ENCODE results near the gene FARP1.

FARP1 gene

DNA sequence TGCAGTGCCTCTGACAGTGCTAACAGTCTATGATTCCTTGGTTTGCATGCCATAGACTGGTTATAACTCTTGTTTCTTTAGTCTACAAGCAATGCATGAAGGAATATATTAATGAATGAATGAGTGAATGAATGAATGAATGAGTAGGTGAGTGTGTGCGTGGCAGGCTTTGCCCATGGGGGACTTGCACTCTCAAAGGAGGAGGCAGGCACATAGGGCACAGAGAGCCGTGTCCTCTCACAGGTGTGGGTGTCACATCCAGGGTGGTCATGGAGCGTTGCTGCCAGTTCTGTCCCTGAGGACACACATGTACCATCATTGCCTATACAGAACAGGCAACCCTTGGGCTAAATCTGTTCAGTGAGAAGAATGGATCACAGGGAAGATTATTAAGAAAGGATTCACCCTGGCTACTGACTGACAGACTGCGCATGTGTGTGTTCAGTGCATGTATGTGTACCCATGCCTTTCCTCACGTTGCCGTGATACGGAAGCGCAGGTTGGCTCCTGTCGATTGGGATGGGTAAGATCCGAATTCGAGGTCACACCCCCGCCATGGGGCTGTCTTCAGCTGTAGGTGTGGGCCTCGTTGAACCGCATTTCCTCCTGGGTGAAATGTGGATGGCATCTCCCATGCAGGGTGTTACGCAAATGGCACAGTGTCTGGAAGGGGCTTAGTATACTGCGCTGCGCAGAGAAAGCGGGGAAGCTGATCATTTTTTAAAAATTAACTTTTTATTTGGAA lies 272.6 kb downstream of the FARP1 start:
- no peak for DNase-seq (ENCODE audit: low read depth, low spot score)

DNA sequence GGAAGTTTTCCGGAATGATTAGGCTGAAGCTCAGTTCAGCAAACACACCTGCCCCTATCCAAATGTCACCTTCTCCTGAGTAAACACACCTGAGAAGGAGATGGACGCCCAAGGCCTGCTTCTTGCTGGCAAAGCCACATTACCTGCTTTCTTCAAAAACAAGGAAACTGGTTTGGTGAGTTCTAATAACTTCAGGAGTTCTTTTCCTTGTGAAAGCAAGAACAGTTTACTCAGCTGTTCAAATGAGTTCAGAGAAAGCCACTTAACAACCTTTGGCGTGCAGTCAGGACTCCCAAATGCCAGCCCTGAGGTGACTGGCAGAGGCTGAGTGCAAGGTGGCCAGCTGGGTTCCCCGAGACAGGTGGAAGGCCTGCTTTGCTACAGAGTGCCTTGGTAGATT lies 273.5 kb downstream of the FARP1 start:
- no peak for DNase-seq (ENCODE audit: low read depth, low spot score)

DNA sequence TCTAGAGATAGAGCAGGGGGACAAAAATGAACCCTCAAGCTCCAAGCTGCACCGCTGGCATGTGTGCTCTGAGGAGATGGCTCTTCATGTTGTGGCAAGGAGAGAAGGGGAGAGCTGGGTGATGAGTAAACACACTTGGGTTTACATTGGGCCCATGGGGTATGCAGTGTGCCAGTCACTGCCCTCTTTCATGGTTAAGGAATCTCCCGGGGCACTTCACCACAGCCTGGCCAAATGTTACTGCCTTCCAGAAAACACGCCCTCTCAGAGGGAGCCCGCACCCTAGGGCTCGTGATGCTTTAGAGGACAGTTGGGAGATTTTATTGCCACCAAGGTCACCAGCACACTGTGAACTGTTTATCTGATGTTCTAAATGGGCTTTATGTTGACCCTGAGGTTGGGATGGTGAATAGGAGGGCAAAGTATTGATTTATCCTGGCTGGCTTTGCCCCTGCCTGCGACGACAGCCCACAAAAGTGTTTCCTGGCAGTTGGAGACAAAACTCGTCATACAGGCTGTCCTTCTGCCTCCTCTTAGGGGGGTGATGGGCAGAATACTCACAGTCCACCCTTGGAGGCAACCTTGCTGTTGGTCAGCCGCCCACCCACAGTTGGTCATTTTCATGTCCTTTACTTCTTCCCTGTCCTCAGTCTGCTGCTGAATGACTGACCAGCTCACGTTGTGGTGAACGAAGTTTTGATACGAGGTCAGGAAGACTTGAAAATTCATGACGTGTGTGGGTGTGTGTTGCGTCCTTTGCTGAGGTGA lies 277.1 kb downstream of the FARP1 start:
- no peak for DNase-seq (ENCODE audit: low read depth, low spot score)

DNA sequence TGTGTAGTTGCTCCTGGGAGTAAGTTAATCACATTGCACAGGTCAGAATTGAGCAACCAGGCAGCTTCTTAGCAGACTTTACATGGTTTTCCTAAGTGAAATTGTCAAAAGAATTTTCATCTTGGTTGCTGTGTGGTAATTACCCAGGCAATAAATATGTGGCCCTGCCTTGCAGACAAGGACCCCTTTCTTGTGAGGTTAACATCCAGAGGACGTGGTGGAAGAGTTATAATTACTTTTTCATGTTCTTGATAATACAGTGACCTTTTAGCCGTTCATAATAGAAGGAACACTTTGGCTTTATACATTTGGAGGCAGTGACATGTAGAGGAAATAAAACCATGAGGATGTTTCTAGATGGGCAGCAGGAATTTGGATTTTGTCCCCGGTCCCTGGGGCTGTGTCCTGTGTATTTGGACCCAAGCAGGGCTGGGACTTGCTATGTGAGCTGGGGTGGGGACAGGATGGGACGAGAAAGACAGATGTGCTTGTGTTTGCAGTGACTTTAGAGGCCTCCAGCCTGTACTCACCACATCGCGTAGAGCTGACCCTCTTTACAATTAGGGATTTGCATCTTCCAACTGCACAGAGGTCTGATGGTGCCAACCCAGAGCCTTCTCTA lies 277.8 kb downstream of the FARP1 start:
- no peak for DNase-seq (ENCODE audit: low read depth, low spot score)

DNA sequence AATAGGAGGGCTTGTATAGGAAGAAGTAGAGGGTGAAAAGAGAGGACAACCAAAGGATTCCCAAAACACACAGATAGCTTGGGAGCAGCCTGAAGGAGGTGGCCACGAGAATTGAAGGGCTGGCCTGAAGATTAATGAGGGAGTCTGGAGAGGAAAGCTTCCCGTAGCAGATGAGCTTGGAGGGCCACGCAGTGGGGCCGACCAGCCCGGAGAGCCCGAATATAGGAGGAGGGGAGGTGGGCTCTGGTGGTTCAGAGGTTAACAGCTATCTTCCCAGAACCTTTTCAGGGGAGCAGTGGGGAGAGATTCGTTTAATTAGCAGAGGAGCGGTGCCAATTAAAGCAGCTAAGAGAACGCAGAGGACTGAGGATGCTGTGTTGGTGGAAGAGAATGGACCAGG lies 279.2 kb downstream of the FARP1 start:
- DNase-seq (ENCODE audit: low read depth, low spot score), result no peak

DNA sequence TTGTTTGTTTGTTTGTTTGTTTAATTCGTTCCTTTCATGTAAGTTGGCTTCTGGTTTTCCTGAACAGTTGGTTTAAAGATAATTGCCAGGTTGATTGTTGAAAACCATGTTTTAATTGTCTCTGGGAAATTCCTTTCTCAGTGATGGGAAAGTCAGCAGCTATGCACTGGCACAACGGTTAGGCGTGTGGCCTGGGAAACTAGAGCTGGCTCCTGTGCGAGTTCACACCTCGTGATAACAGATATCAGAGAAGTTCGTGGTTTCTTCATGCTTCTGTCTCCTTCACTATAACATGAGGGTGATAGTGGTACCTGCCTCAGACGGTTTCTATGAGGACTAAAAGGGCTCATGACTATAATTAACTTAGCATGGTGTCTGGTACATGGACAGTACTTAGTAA lies 280.5 kb downstream of the FARP1 start:
- no peak for DNase-seq (ENCODE audit: low read depth, low spot score)

DNA sequence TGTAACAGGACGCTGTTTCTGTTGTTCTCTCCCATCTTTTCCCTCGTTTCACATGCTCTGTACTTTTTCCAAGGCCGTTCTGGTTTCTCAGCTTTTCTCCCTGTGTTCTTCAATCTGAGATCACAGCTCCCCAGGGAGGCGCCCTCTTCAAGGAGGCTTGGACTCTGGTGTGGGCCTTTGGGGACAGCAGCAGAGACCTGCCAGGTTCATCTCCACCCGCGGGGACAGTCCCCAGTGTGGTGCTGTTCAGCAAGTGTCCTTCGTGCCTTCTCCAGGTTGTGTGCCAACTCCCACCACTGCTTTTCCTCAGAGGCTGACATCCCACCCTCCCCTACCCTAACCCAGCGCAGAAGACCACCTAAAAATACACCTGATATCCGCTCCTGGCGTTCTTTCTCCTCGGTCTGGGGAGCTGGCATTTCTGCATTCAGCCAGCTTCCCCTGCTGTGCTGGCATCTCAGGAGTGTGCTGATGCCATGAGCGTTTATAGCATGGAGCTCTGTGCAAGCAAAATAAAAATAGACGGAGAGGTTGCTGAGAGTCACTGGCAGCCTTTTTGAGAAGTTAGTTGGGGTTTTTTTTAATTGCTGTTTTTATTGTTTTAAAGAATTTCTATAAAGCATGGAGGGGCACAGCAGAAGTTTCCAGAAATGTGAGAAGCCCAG lies 284.6 kb downstream of the FARP1 start:
- DNase-seq (ENCODE audit: low read depth, low spot score), result no peak

DNA sequence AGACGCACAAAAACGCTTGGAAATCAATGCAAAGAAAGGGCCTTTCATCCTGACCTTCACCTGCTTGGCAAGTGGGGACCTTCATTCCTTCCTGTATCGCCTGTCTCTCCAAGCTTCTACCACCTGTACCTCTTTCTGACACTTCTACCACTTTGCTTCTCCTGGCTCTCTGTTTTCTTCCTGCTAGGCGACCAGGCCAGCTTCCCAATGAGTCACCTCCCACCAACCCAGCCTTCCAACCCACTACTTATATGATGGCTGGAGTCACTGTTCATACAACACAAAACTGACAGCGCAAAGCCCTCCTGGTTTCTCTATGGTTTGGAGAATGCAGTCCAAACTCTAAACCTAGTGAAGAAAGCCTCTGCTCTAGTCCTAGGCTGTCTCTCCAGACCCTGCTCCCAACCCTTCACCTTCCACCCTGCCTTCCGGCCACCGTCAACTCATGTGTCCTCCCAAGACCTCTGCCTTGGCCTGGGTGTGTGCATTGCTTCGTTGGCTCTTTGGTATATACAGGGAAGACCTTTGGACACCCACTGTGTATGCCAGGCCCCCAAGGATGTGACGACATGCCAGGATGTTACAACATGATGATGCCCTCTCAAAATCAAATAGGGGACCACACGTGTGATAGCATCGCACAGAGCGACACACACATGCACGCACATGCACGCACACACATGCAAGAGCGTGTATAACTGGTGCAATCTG lies 285.5 kb downstream of the FARP1 start:
- DNase-seq (ENCODE audit: low read depth, low spot score), result no peak

DNA sequence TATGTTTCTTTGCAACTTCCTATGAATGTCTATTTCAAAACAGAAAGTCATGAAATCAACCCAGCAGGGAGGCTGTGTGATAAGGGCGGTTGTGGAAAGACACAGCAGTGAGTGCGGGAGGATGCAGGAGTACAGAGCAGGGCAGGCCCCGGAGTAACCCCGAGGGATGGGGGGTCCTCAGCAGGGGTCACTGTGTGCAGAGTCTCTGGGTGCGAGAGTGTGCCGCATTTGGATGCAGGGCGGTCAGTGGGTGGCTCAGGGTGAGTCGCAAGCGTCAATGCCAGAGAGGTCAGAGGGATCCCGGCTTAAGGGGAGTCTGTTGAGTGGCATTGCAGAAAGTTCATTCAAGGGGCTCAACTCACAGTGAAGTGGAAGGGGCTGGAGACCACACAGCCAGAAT lies 286.2 kb downstream of the FARP1 start:
- no peak for DNase-seq (ENCODE audit: low read depth, low spot score)

DNA sequence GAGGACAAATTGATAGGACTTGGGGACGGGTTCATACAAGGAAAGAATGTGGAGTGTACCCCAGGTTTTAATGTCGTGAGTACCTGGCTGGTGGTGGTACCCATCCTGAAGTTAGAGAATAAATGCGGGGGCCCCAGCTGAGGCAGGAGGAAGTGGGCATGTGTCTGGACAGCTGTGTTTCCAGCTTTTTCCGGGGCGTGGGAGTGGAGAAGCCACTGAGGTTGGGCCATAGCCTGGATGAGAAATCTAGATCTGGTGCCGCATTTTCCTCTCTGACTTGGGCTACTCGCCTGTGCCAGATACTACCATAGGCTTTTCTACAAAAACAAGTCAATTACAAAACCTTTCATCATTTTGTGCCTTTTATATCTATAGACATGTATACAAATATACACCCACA lies 286.6 kb downstream of the FARP1 start:
- no peak for DNase-seq (ENCODE audit: low read depth, low spot score)

DNA sequence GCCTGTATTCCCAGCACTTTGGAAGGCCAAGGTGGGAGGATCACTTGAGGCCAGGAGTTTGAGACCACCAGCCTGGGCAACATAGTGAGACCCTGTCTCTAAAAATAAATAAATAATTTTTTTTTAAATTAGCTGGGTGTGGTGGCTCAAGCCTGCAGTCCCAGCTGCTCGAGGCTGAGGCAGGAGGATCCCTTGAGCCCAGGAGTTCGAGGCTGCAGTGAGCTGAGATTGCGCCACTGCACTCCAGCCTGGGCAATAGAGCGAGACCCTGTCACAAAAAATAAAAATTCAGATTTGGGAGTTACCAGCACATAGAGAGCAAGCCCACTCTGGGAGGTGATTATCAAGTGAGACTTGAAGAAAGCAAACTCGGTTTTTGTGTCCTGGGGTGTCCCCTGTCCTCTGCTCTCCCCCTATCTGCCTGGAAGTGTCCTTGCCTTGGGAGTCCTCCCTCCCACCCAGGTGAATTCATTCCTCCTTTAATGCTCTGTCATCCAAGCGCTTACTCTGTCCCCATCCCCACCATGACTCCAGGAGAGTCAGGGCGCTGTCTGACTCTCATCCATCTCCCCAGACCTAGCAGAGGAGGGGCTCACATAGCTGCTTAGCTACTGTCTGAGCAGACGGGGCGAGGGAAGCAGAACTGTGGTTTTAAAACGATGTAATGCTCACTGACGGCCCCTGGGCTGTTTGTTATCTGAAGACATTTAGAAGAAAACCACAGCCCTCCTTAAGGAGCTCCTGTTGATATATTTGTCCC lies 287.3 kb downstream of the FARP1 start:
- no peak for DNase-seq (ENCODE audit: low read depth, low spot score)

DNA sequence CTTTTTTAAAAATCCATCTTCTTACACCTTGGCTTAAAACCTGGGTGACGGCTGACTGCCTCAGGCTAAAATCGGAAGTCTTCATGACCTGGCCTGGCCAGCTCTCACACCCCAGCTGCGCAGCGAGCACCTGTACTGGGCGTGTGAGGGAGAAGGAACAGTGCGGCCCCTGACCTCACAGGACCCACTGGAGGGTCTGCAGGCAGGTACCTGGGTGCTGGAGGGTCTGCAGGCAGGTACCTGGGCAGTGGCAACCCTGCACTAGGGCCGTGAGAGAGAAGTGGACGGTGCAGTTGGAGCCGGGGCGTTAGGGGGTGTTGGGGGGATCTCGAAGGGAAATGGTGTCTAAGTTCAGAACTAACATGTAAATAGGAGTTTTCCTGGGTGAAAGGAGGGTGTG lies 289.7 kb downstream of the FARP1 start:
- DNase-seq (ENCODE audit: low read depth, low spot score), result no peak

DNA sequence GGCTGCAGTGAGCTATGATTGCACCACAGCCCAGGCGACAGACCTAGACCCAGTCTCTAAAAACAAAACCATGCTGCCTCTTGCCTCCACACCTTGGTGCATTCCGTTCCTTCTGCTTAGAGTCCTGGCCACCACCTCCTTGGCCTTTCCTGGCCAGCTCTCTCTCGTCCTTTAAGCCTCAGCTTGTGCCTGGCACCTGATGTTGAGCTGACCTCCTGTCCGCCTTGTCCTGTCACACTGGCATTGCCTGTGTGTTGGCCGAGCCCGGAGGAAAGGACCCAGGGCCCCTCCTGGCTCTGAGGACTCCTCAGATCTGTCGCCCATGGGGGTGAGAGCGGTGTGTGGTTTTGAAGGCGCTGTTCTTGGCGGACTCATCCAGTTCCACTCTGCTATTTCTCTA lies 290.8 kb downstream of the FARP1 start:
- DNase-seq (ENCODE audit: low read depth, low spot score), result no peak

DNA sequence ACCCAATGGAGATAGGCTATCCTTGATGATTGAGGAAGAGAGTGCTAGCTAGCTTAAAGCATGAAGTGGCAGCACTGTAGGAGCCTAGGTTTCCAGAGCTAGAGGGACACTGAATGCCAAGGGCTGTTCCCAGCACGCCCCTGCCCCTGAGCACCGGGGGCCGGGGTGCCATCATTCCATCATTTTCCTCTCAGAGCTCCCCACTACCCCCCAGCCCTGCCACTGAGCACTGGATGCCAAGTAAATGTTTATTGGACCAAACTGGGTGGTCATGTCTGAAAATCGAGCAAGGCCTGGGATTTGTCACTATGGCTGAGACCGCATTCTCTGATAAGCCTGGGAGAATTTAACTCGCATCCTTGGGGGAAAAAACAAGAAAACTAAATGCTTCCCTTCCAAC lies 291.2 kb downstream of the FARP1 start:
- DNase-seq (ENCODE audit: low read depth, low spot score), result no peak

DNA sequence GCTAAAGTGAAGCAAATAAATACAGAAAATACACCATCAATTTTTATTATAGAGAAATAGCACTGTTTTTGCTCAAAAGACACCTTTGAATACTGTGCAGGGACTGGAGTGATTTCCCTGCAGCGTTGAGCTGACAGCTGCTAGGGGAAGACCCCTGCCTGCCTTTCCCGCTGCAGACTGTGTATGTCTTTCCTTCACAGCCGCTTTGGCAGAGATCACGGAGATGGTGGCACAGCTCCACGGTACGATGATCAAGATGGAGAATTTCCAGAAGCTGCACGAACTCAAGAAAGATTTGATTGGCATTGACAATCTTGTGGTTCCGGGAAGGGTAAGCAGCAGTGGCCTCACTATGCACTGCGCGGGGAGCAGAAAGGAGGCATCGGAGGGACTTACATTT lies 292.5 kb downstream of the FARP1 start:
- no peak for DNase-seq (ENCODE audit: low read depth, low spot score)

DNA sequence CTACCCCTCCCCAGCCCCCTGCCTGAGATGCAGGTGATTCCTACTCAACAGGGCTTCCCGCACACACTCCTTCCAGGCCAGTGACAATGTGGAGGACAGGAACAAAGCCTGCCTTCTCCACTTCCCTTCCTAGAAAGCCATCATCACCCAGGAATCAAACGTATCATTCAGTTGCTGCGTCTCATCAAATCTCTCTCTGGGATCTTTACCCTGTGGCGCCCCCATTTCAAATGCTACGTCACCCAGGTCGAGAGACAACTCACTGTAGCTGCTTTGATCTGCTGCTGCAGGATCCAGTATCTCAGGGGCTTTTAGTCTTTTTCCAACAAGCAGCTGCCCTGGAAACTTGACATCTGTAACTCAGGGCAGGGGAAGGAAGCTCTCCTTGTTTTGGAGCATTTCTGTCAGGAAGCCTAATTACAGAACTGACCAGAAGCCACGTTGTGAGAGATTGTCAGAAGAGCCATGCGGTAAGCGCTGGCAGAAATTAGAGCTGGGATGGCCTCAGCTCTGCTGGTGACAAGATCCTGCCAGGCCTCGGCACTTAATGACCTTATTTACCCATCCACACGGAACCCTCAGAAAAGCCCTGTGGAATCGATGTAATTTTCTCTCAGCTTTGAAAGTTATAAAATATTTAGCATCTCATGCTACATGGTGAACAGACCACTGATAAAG lies 293.5 kb downstream of the FARP1 start:
- DNase-seq (ENCODE audit: low read depth, low spot score), result no peak

DNA sequence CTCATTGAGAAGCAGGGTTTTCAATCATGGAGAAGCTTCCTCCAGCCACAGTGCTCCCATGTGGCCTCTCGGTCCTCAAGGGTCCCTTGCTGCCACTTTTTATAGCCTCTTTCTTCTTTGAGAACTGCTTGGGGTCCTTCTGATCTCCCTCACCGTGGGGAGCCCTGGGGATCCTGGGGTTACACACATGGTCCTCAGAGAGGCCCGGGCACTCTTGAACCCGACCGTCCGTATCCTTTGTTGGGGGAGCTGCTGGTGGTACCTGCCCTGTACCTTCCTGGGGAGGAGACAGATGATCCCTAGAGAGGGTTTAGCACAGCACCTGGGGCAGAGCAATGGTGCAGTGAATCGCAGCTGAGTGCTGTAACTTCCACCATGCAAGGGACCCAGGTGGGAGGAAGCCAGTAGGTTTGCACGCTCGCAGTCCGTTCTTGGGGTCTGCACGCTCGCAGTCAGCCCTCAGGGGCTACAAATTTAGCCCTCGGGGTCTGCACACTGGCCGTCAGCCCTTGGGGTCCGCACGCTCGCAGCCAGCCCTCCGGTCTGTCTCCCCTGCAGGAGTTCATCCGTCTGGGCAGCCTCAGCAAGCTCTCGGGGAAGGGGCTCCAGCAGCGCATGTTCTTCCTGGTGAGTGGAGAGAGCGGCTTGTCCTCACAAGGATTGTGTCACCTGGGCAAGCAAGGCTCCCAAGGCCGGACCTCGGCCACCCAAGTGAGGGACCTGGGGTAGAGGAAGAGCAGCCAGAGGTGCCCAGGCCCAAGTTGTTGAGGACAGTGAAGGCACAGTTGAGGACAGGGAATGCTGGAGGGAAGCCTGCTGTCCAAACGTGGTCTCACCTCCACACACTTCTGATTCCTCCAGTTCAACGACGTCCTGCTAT lies 295.6 kb downstream of the FARP1 start:
- no peak for DNase-seq (ENCODE audit: low read depth, low spot score)

DNA sequence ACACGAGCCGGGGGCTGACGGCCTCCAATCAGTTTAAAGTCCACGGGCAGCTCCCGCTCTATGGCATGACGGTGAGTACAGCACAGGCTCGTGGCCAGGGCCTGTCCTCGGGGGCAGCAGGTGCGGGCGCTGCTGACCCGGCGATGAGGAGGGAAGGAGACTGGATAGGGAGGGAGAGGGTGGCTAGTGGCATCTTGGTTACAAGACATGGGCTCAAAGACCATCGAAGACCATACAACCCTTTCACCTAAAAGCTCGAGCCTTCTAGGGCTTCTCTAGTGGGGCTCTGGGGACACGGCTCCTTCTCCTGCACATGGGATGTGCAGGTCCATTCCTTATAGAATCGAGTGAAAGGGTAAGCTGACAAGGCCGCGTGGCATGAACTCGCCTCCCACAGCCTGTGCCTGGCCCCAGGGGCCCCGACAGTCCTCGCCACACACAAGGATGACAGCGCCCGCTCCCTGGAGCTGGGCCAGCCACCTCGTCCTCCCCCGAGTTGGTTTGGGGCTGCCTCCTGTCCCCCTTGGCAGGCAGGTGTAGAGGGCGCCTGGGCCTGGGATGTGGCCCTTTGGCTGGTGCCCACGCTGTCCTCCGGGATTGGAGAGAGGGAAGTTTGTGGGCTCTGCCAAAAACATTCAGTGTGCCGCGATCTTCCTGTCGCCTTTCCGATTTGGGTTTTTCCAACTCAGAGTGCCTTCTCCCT lies 296.4 kb downstream of the FARP1 start:
- no peak for DNase-seq (ENCODE audit: low read depth, low spot score)

DNA sequence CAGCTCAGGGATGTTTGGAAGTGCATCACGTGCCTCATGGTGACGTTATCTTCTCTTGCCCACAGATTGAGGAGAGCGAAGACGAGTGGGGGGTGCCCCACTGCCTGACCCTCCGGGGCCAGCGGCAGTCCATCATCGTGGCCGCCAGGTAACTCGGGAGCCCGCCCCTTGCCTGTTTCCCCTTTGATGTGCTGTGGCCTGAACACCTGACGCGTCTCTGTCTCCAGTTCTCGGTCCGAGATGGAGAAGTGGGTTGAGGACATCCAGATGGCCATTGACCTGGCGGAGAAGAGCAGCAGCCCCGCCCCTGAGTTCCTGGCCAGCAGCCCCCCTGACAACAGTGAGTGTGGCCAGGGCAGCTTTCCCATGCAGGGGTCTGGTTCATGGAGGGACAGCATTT lies 297.0 kb downstream of the FARP1 start:
- DNase-seq (ENCODE audit: low read depth, low spot score), result no peak

Data from activated naive CD8-positive, alpha-beta T cell treated with anti-CD3 and anti-CD28 coated beads, Interleukin-2, amount 50 U/mL, for 16 hours (primary cell).